Measurements from ENCODE around the gene CDH13.

GRCh38 chr16:83779886-83780285 lies 1153.1 kb downstream of the CDH13 start:
- no peak for TF ChIP-seq CTCF (IDR thresholded peaks at IDR 0.05 in 2 of 3, conservative IDR thresholded peaks at IDR 0.05 in 1 of 3; ENCODE audit: control insufficient read depth in 2 of 3, extremely low read depth in 1 of 3, insufficient read depth in 1 of 3, low read depth in 3 of 3, low read length in 3 of 3)
- TF ChIP-seq POLR2A (IDR thresholded peaks at IDR 0.05; ENCODE audit: low read depth, low read length), result no peak
- TF ChIP-seq ZNF24 (IDR thresholded peaks at IDR 0.05), result no peak
- TF ChIP-seq REST (IDR thresholded peaks at IDR 0.05; ENCODE audit: low read depth, low read length), result no peak
- no peak for TF ChIP-seq POLR2AphosphoS2 (IDR thresholded peaks at IDR 0.05; ENCODE audit: low read depth, low read length)
- no peak for TF ChIP-seq JUNB (IDR thresholded peaks at IDR 0.05)
- TF ChIP-seq FOXK2 (IDR thresholded peaks at IDR 0.05), result no peak
- no peak for TF ChIP-seq RFX5 (IDR thresholded peaks at IDR 0.05; ENCODE audit: low read depth, low read length)
- no peak for TF ChIP-seq ZNF592 (IDR thresholded peaks at IDR 0.05)
- TF ChIP-seq YBX1 (IDR thresholded peaks at IDR 0.05), result no peak
- TF ChIP-seq HCFC1 (IDR thresholded peaks at IDR 0.05; ENCODE audit: low read length), result no peak
- TF ChIP-seq CEBPZ (IDR thresholded peaks at IDR 0.05; ENCODE audit: low read depth, low read length), result no peak
- TF ChIP-seq NFYB (IDR thresholded peaks at IDR 0.05; ENCODE audit: insufficient read depth, low read depth, low read length), result no peak
- TF ChIP-seq MAX (IDR thresholded peaks at IDR 0.05; ENCODE audit: low read depth, low read length), result no peak
